ENCODE measurements around the gene SS18L1.

GRCh38 chr20:62183426-62184142 is 40.0 kb downstream of the SS18L1 start:
- TF ChIP-seq FOXM1 (IDR thresholded peaks at IDR 0.05; ENCODE audit: borderline replicate concordance) (no peak), BHLHE40 (IDR thresholded peaks at IDR 0.05; ENCODE audit: borderline replicate concordance) (no peak), TARDBP (IDR thresholded peaks at IDR 0.05) (no peak), ARNT (IDR thresholded peaks at IDR 0.05) (no peak), SP1 (IDR thresholded peaks at IDR 0.05) (no peak), L3MBTL2 (conservative IDR thresholded peaks at IDR 0.05) (no peak), FOXA1 (IDR thresholded peaks at IDR 0.05) (no peak), NFRKB (IDR thresholded peaks at IDR 0.05) (no peak), HDGF (IDR thresholded peaks at IDR 0.05; ENCODE audit: borderline replicate concordance) (no peak), FOXK2 (IDR thresholded peaks at IDR 0.05) (no peak), ZNF384 (IDR thresholded peaks at IDR 0.05) (no peak)
- TF ChIP-seq, protein P1, sequence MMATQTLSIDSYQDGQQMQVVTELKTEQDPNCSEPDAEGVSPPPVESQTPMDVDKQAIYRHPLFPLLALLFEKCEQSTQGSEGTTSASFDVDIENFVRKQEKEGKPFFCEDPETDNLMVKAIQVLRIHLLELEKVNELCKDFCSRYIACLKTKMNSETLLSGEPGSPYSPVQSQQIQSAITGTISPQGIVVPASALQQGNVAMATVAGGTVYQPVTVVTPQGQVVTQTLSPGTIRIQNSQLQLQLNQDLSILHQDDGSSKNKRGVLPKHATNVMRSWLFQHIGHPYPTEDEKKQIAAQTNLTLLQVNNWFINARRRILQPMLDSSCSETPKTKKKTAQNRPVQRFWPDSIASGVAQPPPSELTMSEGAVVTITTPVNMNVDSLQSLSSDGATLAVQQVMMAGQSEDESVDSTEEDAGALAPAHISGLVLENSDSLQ (IDR thresholded peaks at IDR 0.05): no peak
